Measurements from ENCODE around the gene NRXN3. TPM values are rescaled to one million over a fixed set of nuclear protein-coding genes. Genes with fewer than 3 reads are reported as not detected.

Gene NRXN3
- total RNA-seq, 2 donors from 2014 or later, result 1.6 to 1.9 TPM

DNA sequence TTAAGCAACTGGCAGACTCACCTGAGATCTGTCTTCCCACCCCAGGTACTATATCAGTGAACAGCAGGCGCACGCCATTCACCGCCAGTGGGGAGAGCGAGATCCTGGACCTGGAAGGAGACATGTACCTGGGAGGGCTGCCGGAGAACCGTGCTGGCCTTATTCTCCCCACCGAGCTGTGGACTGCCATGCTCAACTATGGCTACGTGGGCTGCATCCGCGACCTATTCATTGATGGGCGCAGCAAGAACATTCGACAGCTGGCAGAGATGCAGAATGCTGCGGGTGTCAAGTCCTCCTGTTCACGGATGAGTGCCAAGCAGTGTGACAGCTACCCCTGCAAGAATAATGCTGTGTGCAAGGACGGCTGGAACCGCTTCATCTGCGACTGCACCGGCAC, 544.5 kb downstream of the NRXN3 start:
- no peak for DNase-seq
- intact Hi-C loops (cut with DNase I), result no loop called here
- ATAC-seq, result no peak

DNA sequence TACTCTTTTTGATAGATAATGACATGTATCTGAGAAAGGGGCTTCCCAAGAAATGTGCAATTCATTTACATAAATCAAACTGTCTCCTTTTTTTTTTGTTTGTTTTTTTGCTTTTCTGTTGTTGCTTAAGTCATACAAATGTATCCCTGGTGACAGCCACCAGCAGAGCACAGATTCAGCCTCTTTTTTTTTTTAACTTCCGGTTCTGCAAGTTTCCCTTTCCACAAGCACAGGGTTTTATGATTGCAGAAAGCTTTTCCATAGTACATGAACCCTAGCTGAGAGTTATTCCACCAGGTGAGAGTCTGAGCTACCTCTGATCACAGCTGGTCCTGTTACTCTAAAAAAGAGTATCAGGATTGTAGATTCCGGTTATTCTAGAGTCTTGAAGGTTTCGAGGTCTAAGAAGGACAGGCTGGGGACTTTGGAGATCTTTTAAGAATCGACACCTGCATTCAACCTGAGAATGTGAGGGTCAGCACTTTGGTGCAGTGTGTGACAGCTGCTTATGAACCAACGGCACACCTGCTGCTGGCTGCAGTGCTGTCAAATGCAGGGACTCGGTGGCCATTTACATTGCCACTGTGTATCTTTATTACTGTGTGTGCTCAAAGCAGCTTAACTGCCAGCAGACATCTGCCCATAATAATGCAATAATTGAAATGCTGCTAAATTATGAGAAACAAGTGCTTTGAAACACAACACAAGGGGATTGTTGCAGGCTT, 551.7 kb downstream of the NRXN3 start:
- ATAC-seq (no peak), DNase-seq (no peak)
- intact Hi-C loops (cut with DNase I), result no loop called here

DNA sequence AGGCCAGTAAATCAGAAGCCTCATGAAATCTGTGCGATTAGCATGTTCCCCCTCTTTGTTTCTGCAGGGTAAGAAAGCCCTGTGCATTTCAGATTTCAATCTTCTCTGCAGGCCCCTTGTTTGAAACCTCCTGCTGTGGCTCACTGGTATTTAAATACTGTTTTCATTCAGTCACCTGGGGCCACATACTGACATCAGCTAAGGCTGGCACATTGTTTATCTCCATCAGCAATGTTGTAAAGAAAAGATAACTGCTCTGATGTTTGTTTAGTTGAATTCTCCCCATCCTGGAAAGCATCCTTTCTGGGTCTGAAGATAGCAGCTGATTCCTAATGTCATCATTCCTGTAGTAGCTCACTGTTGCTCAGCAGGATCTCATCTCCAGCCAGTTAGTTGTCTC, 554.9 kb downstream of the NRXN3 start:
- ATAC-seq (no peak), DNase-seq (no peak)
- intact Hi-C loops (cut with DNase I), result no loop called here

DNA sequence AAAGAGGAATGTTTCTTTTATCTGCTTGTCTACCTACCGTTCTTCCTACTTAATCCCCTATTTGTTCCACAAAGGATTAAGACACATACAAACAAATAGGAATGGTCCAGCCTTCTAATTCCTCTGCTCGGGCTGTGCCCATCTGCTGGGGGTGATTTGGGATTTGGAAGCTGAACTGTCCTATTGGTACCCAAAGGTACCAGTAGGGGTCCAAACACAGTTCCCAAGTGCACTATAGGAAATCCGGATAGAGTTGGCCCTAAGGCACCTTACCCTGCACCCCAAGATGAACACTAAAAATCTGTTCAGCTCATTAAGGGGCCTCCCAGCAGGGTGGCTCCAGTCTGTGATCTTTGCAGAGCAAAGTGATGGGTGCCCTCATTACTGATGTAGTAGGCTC, 566.9 kb downstream of the NRXN3 start:
- no peak for DNase-seq
- ATAC-seq, result no peak
- intact Hi-C loops (cut with DNase I), result no loop called here

DNA sequence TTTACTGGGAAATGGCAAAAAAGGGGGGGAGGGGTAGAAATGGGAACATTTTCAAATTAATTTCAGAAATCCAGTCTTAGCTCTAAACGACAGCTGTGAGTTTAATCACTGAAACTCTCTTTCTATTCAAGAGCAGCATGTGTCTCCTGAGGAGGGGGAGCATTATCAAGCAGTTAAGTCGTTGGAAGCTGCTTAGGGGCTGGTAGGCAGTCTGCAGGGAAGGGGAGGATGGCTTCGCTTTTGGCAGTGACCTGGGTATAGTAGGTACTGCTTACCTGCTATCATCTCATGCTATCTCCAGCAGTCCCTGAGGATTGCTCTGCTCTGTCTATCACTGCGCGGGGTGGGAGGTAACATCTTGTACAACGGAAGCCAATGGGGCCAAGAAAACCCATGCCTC, 567.4 kb downstream of the NRXN3 start:
- DNase-seq (no peak), ATAC-seq (no peak)
- intact Hi-C loops (cut with DNase I), result no loop called here

DNA sequence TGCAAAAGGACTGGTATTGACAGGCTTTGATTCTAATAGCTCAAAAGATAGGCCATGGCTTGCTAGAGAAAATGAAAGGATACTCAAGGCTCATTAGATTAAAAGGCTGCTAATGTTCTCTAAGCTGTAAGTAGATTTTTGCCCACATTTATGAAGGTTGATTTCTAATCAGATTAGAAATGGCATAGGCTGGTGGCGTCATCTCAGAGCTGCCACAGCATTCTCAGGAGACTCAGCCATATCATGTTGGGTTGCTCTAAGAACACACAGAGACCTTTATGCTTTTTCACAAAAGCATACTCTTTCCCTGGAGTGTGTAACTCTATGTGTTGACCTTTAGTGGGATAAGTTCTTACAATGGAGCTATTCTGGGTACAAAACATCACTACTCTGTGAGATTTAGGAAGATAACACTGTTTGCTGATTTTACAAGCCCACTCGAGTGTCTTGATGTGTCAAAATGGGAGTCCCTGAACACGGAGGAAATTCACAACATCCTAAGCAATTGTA, 576.0 kb downstream of the NRXN3 start:
- DNase-seq, result no peak
- no peak for ATAC-seq
- intact Hi-C loops (cut with DNase I), result no loop called here

DNA sequence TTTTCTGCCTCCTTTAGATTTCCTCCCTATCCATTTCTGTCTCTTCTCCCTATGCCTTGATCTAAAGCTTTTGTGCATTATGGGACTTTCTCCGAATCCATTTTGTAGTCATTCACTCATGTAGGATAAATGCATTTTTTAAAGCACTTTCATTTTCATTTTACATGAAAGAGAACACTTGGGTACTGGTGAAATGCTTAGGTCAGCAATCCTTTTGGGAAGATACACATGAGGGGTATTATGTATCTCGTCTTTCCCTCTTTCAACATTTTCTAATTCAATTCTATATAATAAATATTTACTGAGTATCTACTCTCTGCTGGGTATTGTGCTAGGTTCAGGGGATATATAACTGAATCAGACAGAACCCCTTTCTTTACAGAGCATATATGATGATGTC, 577.6 kb downstream of the NRXN3 start:
- ATAC-seq, result no peak
- intact Hi-C loops (cut with DNase I), result no loop called here

DNA sequence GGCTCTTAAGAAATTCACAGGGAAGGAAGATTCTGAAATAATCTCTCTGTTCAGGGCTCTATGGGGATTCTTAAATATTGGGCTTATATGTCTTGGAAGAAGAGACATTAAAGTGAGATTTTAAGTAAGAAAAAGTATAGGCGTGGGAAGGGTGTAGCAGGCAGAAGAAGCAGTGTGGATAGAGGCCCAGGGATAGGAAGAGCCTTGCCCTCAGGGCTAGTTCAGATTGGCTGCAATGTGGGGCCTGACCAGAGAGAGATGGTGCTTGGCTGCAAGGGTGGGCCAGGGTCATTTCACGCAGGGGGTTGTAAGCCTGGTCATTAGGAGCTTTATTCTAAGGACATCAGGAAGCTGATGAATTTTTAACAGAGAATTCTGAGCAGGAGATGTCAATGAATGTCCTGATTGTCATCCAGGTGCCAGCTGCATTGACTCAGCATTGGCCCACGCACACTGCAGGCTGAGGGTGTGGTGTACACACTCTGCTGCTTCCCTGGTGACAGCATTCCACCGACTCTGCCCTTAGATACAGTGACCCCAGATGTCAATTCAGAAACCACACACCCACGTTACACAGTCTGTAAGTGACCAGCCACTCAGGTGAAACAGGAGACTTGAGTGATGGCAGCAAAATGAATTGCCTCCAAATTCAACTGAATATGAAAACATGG, 582.5 kb downstream of the NRXN3 start:
- intact Hi-C loops (cut with DNase I), result no loop called here
- DNase-seq (no peak), ATAC-seq (no peak)

More for the DNA sequence above, 577.6 kb downstream of the NRXN3 start:
- no peak for DNase-seq

DNA sequence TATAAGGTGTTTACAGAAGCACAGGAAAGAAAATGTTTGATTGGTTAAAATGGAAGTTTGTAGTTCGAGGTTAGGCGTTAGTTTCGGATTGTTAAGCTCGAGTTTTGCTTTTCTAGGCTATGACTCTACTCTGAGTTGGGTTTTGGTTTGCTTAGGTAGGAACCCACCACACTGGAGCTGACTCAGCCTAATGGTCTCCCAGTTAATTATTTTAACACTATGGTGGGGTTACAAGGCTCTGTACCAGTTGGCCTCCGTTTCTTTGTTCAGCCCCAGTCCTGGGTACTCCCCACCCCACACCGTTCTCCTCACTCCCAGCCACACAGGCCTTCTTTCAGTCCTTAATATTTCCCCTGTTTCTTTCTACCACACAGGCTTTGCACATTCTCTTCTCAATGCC, 583.9 kb downstream of the NRXN3 start:
- ATAC-seq (no peak), DNase-seq (no peak)
- intact Hi-C loops (cut with DNase I), result no loop called here

DNA sequence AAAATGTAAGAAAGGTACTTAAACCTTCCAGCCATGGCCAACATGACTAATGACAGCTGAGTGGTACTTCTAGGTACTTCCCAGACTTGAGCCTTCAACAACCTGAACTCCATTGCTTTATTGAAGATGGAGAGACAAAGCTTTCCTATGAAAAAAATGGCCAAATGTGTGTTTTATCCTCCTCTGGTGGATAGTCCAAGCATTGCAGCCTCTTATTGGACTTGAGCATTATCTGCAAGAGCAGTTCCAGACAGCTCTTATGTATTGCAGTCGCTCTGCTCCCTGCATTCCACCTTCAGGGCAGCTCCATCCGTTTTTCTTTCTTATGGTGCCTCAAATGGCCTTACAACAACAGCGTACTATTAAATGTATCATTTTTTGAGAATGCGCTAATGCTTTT, 588.2 kb downstream of the NRXN3 start:
- no peak for ATAC-seq
- intact Hi-C loops (cut with DNase I), result no loop called here

DNA sequence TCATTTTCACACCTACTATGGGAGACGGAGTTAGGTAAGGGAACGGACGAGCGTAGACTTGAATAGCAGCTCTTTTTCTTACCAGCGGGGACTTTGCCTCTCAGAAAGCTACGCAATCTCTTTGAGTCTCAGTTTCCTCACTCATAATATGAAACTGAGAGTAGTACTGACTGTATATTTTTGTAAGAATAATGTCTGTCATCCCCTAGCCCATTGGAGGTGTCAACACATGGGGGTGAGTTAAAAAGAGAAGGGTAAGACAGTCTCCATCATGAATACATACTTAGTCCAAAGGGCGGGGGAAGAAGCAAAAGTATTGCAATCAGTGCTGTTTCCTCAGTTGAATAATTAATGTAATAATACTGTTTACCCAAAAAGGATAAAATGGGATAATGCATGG, 592.2 kb downstream of the NRXN3 start:
- intact Hi-C loops (cut with DNase I), result no loop called here
- no peak for ATAC-seq
- no peak for DNase-seq

More for the DNA sequence above, 588.2 kb downstream of the NRXN3 start:
- no peak for DNase-seq

DNA sequence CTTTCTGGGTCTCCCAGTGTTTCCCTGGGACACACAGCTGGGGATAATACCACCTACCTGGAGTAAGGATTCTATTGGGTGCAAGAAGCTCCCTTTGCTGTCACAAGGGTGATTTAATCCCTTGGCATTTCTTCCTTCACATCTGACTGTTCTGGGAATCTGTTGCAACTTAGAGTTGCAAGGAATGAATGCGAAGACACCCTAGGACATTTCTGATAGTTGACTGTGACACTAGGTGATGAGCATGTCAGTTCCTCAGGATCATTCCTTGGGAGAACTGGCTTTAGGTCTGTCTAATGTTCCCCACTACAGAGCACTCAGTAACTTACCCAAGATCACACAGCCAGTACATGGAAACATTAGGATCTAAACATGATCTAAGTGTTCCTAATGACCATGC, 593.6 kb downstream of the NRXN3 start:
- intact Hi-C loops (cut with DNase I), result no loop called here

DNA sequence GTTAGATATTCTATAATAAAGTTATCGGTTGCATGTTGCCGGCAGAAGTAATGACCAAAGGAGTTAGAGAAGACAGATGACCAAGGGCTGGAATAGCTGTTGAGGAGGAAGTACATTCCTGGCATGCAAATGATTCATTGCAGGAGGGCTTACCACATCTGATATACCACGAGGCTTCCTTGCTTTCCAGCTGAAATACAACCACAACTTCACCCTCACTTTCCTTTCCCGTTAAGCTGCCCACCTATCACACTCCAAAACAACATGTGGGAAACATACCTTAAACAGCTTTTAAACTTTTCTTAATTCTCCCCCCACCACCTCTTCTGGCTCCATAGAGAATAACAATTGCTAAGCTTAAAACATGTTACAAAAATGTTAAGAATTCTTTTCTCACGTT, 594.1 kb downstream of the NRXN3 start:
- ATAC-seq (no peak), DNase-seq (no peak)
- intact Hi-C loops (cut with DNase I), result no loop called here

More for the DNA sequence above, 593.6 kb downstream of the NRXN3 start:
- ATAC-seq (no peak), DNase-seq (no peak)

DNA sequence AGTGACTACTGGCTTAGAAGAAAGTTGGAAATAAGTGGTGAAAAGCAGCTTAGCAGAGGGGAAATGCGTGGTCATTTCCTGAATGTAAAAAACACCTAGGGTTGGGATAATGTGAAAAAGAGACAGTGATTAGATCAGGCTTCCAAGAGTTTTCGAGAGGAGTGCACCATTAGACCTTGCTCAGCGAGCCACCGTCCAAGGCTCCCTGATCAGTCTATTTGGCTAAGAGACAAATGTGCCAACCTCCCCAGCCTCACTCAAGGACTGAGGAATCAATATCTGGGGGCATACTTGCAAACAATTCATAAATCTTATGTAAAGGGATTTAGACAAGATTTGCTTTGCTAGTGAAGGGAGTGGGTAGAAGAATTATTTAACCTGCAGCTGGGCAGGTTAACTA, 594.5 kb downstream of the NRXN3 start:
- ATAC-seq, result no peak
- intact Hi-C loops (cut with DNase I), result no loop called here

DNA sequence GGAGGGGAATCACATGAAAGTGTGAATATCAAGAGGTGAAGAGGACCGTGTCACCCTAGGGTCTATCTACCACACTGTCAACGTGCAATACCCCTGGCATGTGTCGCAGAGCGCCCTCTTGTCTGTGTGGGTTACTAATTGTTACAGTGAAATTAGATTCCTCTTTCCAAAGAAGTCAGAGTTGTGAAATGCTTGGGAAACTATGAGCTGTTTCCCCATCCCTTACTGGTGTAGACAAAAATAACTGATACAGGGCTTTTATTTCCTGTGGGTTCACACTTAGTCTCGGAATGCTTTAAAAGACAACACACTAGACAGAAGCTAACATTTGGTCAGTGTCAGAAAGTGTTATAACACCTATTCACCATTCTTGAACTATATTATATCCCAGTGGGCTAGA, 597.3 kb downstream of the NRXN3 start:
- no peak for ATAC-seq
- DNase-seq, result no peak
- intact Hi-C loops (cut with DNase I), result no loop called here

More for the DNA sequence above, 594.5 kb downstream of the NRXN3 start:
- no peak for DNase-seq

DNA sequence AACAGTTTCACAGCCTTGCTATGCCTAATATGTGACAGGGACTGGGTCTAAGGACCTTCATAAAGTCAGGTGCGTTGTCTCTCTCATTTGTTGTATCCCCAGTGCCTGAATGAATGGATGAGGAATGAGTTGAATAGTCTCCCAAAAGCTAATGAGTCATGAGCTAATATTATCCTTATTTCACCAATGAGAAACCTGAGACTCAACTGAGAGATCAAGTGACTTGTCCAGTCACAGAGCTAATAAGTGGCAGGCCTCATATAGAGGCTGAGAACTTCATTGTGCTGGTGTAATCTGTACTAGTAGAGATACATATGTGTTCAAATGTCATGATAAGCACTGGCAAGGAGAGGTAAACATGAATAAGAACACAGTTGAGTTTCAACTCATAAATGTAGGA, 612.4 kb downstream of the NRXN3 start:
- no peak for DNase-seq
- intact Hi-C loops (cut with DNase I), result no loop called here
- no peak for ATAC-seq

DNA sequence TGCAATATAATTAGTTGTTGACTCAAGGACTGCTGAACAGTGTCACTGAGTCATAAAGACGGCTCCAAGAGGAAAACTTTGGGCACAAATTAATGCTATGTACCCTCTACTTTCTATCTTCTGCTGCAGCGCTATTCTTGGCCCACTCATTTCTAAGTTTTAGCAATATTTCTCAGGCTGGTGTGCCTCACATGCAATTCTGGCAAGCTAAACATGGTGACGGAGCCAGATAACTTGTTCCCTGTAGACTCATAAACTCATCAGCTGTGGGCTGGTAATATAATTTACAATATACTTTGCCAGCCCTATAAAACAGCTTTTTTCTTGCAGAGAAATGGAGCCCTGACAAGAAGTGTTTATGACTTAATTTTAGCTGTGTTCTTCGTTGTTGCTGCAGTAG, 615.1 kb downstream of the NRXN3 start:
- intact Hi-C loops (cut with DNase I), result no loop called here
- ATAC-seq, result no peak

DNA sequence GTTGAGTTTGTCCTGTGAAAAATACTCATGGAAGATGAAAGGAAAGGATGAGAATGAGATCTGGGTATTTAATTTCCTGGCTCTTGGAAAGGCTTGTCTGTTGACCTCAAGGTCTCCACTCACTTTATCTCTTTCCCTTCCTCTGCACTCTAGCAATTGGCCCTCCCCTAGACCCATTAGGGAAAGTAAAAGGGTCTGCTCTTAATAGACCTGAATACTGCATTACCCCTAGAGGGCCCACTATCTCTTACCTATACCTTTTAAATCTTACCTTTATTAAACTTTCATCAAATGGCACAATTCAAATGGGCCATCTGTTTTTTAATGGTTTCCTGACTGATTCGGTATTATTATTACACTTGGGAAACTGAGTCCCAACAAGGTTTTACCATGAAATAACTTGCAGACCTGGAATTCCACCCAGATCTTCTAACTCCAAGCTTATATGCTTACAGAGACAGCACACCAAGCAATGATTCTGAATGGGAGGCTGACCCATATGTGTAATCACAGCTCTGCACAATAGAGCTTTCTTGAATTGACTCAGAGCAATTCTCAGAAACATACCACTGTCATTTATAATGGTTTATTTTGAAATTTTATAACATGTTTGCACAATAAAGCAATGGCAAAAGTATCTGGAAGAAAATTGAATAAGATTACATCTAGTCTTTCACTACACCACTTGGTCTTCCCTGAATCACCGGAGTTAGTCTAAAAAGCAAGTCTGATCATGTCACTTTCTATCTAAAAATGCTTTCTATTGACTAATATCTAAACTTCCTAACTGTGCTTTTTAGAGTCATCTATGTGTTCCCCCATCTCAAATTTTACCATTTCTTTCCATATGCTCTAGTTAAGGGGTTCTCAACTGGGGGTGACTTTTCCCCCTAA, 618.5 kb downstream of the NRXN3 start:
- DNase-seq (no peak), ATAC-seq (no peak)
- intact Hi-C loops (cut with DNase I), result no loop called here

More for the DNA sequence above, 615.1 kb downstream of the NRXN3 start:
- DNase-seq, result no peak

DNA sequence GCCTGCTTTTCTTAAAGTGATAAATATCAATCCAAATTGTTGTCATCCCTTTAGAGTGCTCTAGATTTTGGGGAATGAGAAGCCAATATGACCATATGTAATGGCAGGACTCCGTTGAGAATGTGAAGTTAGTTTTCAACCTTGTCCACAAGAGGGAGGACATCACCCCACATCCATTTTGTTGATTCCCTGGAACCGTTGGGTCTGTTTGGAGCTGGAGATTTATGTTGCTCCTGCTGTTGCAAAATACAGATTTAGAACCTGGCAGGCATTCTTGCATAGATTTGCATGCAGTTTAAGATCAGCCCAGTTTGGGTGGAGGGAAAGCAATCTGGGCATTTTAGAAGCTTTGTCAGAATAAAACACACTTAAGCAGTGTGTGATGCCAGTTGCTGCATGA, 620.1 kb downstream of the NRXN3 start:
- DNase-seq, result no peak
- ATAC-seq, result no peak
- intact Hi-C loops (cut with DNase I), result no loop called here

DNA sequence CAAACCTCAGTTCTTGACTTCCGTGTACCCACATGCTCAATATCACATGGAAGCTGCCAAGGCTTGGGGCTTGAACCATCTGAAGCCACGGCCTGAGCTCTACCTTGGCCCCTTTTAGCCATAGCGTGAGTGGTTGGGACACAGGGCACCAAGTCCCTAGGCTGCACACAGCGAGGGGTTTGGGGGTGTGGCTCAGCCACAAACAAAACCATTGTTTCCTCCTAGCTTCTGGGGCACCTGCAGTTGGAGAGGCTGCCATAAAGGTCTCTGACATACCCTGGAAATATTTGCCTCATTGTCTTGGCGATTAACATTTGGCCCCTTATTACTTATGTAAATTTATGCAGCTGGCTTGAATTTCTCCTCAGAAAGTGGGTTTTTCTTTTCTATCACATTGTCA, 628.6 kb downstream of the NRXN3 start:
- ATAC-seq (no peak), DNase-seq (no peak)
- intact Hi-C loops (cut with DNase I), result no loop called here
